ENCODE measurements around the gene NIT2.

The NIT2 gene

GRCh38 chr3:100403362-100404249, 69.0 kb downstream of the NIT2 start:
- DNase-seq (ENCODE audit: low spot score): no peak
- no peak for TF ChIP-seq CTCF (IDR thresholded peaks at IDR 0.05; ENCODE audit: extremely low read depth, insufficient read depth, missing control alignments)
- in situ Hi-C loops (cut with MboI; ENCODE audit: low pct_unique_long_range_greater_than_20kb, low sequenced_read_pairs, unreplicated experiment): no loop called here

GRCh38 chr3:100404250-100404548, 69.6 kb downstream of the NIT2 start:
- in situ Hi-C loops (cut with MboI; ENCODE audit: low pct_unique_long_range_greater_than_20kb, low sequenced_read_pairs, unreplicated experiment): no loop called here
- no peak for TF ChIP-seq CTCF (IDR thresholded peaks at IDR 0.05; ENCODE audit: extremely low read depth, insufficient read depth, missing control alignments)
- DNase-seq (ENCODE audit: low spot score): no peak

GRCh38 chr3:100407164-100407563, 72.6 kb downstream of the NIT2 start:
- TF ChIP-seq CTCF (IDR thresholded peaks at IDR 0.05; ENCODE audit: extremely low read depth, insufficient read depth, missing control alignments): no peak
- in situ Hi-C loops (cut with MboI; ENCODE audit: low pct_unique_long_range_greater_than_20kb, low sequenced_read_pairs, unreplicated experiment): no loop called here
- DNase-seq (ENCODE audit: low spot score): no peak

- TF ChIP-seq CTCF (IDR thresholded peaks at IDR 0.05; ENCODE audit: extremely low read depth, insufficient read depth, missing control alignments): no peak
- no peak for DNase-seq (ENCODE audit: low spot score)
- in situ Hi-C loops (cut with MboI; ENCODE audit: low pct_unique_long_range_greater_than_20kb, low sequenced_read_pairs, unreplicated experiment): no loop called here
Measured at GRCh38 chr3:100407977-100408532, 73.5 kb downstream of the NIT2 start.

All from GM13977 (cell line).